ENCODE results near the gene PPL. TPM values are rescaled to one million over a fixed set of nuclear protein-coding genes. Genes with fewer than 3 reads are reported as not detected.
"Not testable (repeated sequence)": the region's sequence is repeated elsewhere in the genome, so short reads cannot be mapped to it uniquely, and the experiment has no call there.

Gene PPL
- 10 to 100 TPM; 27.0 to 31.7 (median 29.7) TPM for polyA plus RNA-seq (ENCODE audit: insufficient read length in 3 of 3)

GRCh38 chr16:4936991-4937781 is at the start of gene PPL:
Gene PPL (minus strand): TSS chr16:4937148. CDS start chr16:4937045, 103 bp downstream.
- DNase-seq (ENCODE audit: low read depth in 3 of 3, low spot score in 2 of 3) = peak in 1 of 3 donors; percentile 55

GRCh38 chr16:4984174-4984990 is 47.4 kb upstream of the PPL start:
- no peak for DNase-seq (ENCODE audit: low read depth in 3 of 3, low spot score in 2 of 3)

- no peak for DNase-seq (ENCODE audit: low read depth in 3 of 3, low spot score in 2 of 3)
Observed at GRCh38 chr16:4982056-4982867, 45.3 kb upstream of the PPL start.

GRCh38 chr16:4981473-4981872 is 44.5 kb upstream of the PPL start:
- DNase-seq (ENCODE audit: low read depth in 3 of 3, low spot score in 2 of 3) = no peak

- no peak for DNase-seq (ENCODE audit: low read depth in 3 of 3, low spot score in 2 of 3)
Observed at GRCh38 chr16:4980691-4981090, 43.7 kb upstream of the PPL start.

- no peak for DNase-seq (ENCODE audit: low read depth in 3 of 3, low spot score in 2 of 3)
Observed at GRCh38 chr16:4979736-4980660, 43.0 kb upstream of the PPL start.

GRCh38 chr16:4979164-4979563 is 42.2 kb upstream of the PPL start:
- no peak for DNase-seq (ENCODE audit: low read depth in 3 of 3, low spot score in 2 of 3)

GRCh38 chr16:4976611-4977145 is 39.7 kb upstream of the PPL start:
- DNase-seq (ENCODE audit: low read depth in 3 of 3, low spot score in 2 of 3) = no peak

- DNase-seq (ENCODE audit: low read depth in 3 of 3, low spot score in 2 of 3) = no peak
Observed at GRCh38 chr16:4976079-4976478, 39.1 kb upstream of the PPL start.

GRCh38 chr16:4972938-4973587 is 36.1 kb upstream of the PPL start:
- DNase-seq (ENCODE audit: low read depth in 3 of 3, low spot score in 2 of 3) = no peak

GRCh38 chr16:4970010-4970409 is 33.1 kb upstream of the PPL start:
- DNase-seq (ENCODE audit: low read depth in 3 of 3, low spot score in 2 of 3) = no peak

- DNase-seq (ENCODE audit: low read depth in 3 of 3, low spot score in 2 of 3) = no peak
Observed at GRCh38 chr16:4968879-4969483, 32.0 kb upstream of the PPL start.

- not testable (repeated sequence) for DNase-seq (ENCODE audit: low read depth in 3 of 3, low spot score in 2 of 3)
Observed at GRCh38 chr16:4968278-4968677, 31.3 kb upstream of the PPL start.

- DNase-seq (ENCODE audit: low read depth in 3 of 3, low spot score in 2 of 3) = no peak
Observed at GRCh38 chr16:4966736-4967453, 29.9 kb upstream of the PPL start.

GRCh38 chr16:4963527-4963926 is 26.6 kb upstream of the PPL start:
- DNase-seq (ENCODE audit: low read depth in 3 of 3, low spot score in 2 of 3) = not testable (repeated sequence)

GRCh38 chr16:4962716-4963115 is 25.8 kb upstream of the PPL start:
- DNase-seq (ENCODE audit: low read depth in 3 of 3, low spot score in 2 of 3) = no peak

GRCh38 chr16:4960579-4960978 is 23.6 kb upstream of the PPL start:
- no peak for DNase-seq (ENCODE audit: low read depth in 3 of 3, low spot score in 2 of 3)
